HEK293 (cell line): Measurements from ENCODE around the gene SREBF2.

Experiments used
- KLF16 ChIP-seq: fragments of 450-650 bp; formaldehyde crosslinking; IDR thresholded peaks from 2 replicates; pipeline ENCODE4 v1.5.1; 2017; ENCODE audit warnings: missing biosample characterization, missing genetic modification characterization
- ZNF184 ChIP-seq: fragments of 450-650 bp; IDR thresholded peaks from 2 replicates; pipeline ENCODE4 v1.5.1; 2018; ENCODE audit warnings: missing biosample characterization, mild to moderate bottlenecking, missing genetic modification characterization
- ZNF624 ChIP-seq: fragments of 450-650 bp; formaldehyde crosslinking; IDR thresholded peaks from 2 replicates; pipeline ENCODE4 v1.5.1; 2017; ENCODE audit warnings: missing biosample characterization, missing genetic modification characterization
- ZNF692 ChIP-seq: fragments of 450-650 bp; formaldehyde crosslinking; IDR thresholded peaks from 2 replicates; pipeline ENCODE4 v1.5.1; 2016; ENCODE audit warnings: missing biosample characterization, missing genetic modification characterization
- TF ChIP-seq, protein P1 (sequence below): fragments of 450-650 bp; formaldehyde crosslinking; IDR thresholded peaks from 2 replicates; pipeline ENCODE4 v1.5.1; 2016; ENCODE audit warnings: missing biosample characterization, missing genetic modification characterization

- TF ChIP-seq ZNF692 (tag by site-specific recombination) (no peak), ZNF624 (tag by site-specific recombination) (no peak), KLF16 (no peak), ZNF184 (tag by site-specific recombination) (no peak)
- TF ChIP-seq, protein P1, sequence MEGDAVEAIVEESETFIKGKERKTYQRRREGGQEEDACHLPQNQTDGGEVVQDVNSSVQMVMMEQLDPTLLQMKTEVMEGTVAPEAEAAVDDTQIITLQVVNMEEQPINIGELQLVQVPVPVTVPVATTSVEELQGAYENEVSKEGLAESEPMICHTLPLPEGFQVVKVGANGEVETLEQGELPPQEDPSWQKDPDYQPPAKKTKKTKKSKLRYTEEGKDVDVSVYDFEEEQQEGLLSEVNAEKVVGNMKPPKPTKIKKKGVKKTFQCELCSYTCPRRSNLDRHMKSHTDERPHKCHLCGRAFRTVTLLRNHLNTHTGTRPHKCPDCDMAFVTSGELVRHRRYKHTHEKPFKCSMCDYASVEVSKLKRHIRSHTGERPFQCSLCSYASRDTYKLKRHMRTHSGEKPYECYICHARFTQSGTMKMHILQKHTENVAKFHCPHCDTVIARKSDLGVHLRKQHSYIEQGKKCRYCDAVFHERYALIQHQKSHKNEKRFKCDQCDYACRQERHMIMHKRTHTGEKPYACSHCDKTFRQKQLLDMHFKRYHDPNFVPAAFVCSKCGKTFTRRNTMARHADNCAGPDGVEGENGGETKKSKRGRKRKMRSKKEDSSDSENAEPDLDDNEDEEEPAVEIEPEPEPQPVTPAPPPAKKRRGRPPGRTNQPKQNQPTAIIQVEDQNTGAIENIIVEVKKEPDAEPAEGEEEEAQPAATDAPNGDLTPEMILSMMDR (tag by site-specific recombination) = no peak
Measured at GRCh38 chr22:41913040-41913719, 80.3 kb downstream of the SREBF2 start.
